ENCODE measurements around the gene HRAS.

Gene HRAS

DNA sequence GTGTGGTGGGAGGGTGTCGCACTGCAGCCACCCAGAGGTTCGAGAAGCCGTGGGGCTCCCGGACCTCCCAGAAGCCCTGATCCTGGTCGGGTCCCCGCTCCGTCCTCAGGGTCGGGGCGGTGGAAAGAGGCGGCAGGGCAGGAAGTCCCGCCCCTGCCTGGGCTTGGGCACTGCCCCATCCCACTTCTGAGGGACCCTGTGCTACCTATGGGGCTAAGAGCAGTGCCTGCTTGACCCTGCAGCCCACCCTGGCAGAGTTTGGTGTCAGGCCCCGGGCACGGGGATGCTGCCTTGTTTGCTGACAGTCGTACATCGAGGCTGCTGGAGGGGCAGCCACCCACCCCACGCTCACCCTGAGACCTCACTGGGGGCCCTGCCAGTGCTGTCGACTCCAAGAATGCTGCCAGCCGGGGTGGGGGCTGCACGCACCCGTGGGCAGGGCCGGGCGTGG, 47.8 kb downstream of the HRAS start:
- TF ChIP-seq FOXP2 (optimal IDR thresholded peaks at IDR 0.05; ENCODE audit: borderline replicate concordance, extremely low read depth, extremely low read length, insufficient read depth) (no peak), POLR2AphosphoS5 (IDR thresholded peaks at IDR 0.05; ENCODE audit: low read depth, low read length) (no peak), SIN3A (IDR thresholded peaks at IDR 0.05; ENCODE audit: borderline replicate concordance, insufficient read depth, low read length) (no peak), TAF1 (IDR thresholded peaks at IDR 0.05; ENCODE audit: borderline replicate concordance, insufficient read depth, low read length) (no peak)
- TF ChIP-seq, protein P1, sequence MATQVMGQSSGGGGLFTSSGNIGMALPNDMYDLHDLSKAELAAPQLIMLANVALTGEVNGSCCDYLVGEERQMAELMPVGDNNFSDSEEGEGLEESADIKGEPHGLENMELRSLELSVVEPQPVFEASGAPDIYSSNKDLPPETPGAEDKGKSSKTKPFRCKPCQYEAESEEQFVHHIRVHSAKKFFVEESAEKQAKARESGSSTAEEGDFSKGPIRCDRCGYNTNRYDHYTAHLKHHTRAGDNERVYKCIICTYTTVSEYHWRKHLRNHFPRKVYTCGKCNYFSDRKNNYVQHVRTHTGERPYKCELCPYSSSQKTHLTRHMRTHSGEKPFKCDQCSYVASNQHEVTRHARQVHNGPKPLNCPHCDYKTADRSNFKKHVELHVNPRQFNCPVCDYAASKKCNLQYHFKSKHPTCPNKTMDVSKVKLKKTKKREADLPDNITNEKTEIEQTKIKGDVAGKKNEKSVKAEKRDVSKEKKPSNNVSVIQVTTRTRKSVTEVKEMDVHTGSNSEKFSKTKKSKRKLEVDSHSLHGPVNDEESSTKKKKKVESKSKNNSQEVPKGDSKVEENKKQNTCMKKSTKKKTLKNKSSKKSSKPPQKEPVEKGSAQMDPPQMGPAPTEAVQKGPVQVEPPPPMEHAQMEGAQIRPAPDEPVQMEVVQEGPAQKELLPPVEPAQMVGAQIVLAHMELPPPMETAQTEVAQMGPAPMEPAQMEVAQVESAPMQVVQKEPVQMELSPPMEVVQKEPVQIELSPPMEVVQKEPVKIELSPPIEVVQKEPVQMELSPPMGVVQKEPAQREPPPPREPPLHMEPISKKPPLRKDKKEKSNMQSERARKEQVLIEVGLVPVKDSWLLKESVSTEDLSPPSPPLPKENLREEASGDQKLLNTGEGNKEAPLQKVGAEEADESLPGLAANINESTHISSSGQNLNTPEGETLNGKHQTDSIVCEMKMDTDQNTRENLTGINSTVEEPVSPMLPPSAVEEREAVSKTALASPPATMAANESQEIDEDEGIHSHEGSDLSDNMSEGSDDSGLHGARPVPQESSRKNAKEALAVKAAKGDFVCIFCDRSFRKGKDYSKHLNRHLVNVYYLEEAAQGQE (IDR thresholded peaks at IDR 0.05; ENCODE audit: insufficient read depth in 1 of 2, low read depth in 2 of 2, low read length in 2 of 2), result no peak

DNA sequence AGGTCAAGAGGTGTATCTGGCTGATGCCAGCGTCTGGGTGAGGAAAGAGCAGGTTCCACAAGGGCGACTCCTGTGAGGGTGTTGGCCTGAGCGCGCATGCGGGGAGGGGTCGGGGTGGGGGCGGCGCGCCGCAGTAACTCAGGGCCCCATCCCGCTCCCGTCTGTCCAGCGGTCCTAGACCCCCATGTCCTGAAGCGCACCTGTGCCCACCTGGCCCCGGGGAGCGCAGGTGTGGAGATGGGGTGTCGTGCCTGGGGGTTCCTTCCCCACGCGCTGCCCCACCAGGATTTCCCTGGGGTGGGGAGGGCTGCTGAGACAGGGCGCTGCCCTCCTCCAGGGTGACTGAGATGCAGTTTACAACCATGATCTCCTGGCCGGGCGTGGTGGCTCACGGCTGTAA, 49.2 kb downstream of the HRAS start:
- TF ChIP-seq SIN3A (IDR thresholded peaks at IDR 0.05; ENCODE audit: borderline replicate concordance, insufficient read depth, low read length) (no peak), FOXP2 (optimal IDR thresholded peaks at IDR 0.05; ENCODE audit: borderline replicate concordance, extremely low read depth, extremely low read length, insufficient read depth) (no peak), TAF1 (IDR thresholded peaks at IDR 0.05; ENCODE audit: borderline replicate concordance, insufficient read depth, low read length) (no peak), POLR2AphosphoS5 (IDR thresholded peaks at IDR 0.05; ENCODE audit: low read depth, low read length) (no peak)
- TF ChIP-seq, protein P1 (IDR thresholded peaks at IDR 0.05; ENCODE audit: insufficient read depth in 1 of 2, low read depth in 2 of 2, low read length in 2 of 2), result no peak

DNA sequence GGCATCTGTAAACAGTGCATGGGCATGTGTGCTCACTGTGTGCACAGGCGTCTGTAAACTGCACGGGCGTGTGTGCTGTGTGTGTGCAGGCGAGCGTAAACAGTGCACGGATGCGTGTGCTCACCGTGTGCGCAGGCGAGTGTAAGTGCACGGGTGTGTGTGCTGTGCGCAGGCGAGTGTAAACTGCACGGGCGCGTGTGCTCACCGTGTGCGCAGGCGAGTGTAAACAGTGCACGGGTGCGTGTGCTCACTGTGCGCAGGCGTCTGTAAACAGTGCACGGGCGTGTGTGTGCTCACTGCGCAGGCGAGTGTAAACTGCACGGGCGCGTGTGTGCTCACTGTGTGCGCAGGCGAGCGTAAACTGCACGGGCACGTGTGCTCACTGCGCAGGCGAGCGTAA, 50.8 kb downstream of the HRAS start:
- no peak for TF ChIP-seq TAF1 (IDR thresholded peaks at IDR 0.05; ENCODE audit: borderline replicate concordance, insufficient read depth, low read length)
- no peak for TF ChIP-seq FOXP2 (optimal IDR thresholded peaks at IDR 0.05; ENCODE audit: borderline replicate concordance, extremely low read depth, extremely low read length, insufficient read depth)
- TF ChIP-seq SIN3A (IDR thresholded peaks at IDR 0.05; ENCODE audit: borderline replicate concordance, insufficient read depth, low read length), result no peak
- TF ChIP-seq POLR2AphosphoS5 (IDR thresholded peaks at IDR 0.05; ENCODE audit: low read depth, low read length), result no peak
- TF ChIP-seq, protein P1 (IDR thresholded peaks at IDR 0.05; ENCODE audit: insufficient read depth in 1 of 2, low read depth in 2 of 2, low read length in 2 of 2), result no peak
